SK-N-MC (cell line): ENCODE measurements around the gene PCDHGA1.

Experiments used
- EZH2 ChIP-seq: fragments of 200-600 bp; sonication (generic); IDR thresholded peaks from one replicate; pipeline ENCODE4 v1.6.1; 2017; ENCODE audit warnings: antibody characterized with exemption
- FOXP2 ChIP-seq: optimal IDR thresholded peaks from 2 replicates; pipeline ENCODE3; 2011; ENCODE audit warnings: mild to moderate bottlenecking, moderate library complexity; ENCODE audit not compliant: insufficient read depth; ENCODE audit errors: extremely low read length, control extremely low read depth
- POLR2AphosphoS5 ChIP-seq: IDR thresholded peaks from 2 replicates; pipeline ENCODE4 v1.6.1; 2012; ENCODE audit warnings: mild to moderate bottlenecking, low read depth, low read length, borderline replicate concordance

- TF ChIP-seq EZH2 = no peak
- no peak for TF ChIP-seq POLR2AphosphoS5
- no peak for TF ChIP-seq FOXP2
Observed at GRCh38 chr5:141515141-141515540, 184.8 kb downstream of the PCDHGA1 start.
